DND-41 (cell line): ENCODE data around the gene ZMAT3.

Source experiments
- CTCF ChIP-seq: IDR thresholded peaks from 2 replicates; pipeline ENCODE4 v1.5.1; 2012; ENCODE audit warnings: borderline replicate concordance, low read length, moderate library complexity, mild to moderate bottlenecking; ENCODE audit not compliant: poor library complexity, severe bottlenecking; ENCODE audit errors: extremely low read depth
- EZH2 ChIP-seq: IDR thresholded peaks from 3 replicates; pipeline ENCODE4 v1.6.1; 2012; ENCODE audit warnings: borderline replicate concordance, low read depth, mild to moderate bottlenecking, moderate library complexity, low read length, inconsistent platforms; ENCODE audit not compliant: severe bottlenecking

DNA sequence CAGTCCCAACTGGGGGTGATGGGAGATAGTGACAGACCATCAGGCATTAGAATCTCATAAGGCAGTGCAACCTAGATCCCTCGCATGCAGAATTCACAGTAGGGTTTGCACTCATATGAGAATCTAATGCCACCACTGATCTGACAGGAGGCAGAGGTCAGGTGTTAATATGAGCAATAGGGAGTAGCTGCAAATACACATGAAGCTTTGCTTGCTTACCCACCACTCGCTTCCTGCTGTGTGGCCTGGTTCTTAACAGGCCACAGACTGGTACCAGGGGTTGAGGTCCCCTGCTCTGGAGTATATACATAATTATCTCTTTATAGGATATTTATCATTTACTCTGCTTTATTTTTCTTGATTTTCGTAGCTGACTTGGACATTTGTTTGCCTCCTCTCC lies 36.0 kb upstream of the ZMAT3 start:
- TF ChIP-seq CTCF = no peak
- no peak for TF ChIP-seq EZH2
